ENCODE data around the gene SUSD4. TPM values are rescaled to one million over a fixed set of nuclear protein-coding genes. Genes with fewer than 3 reads are reported as not detected.

SUSD4 gene
- total and polyA plus RNA-seq, 2 of the 8 experiments (the other 6 are each of a cell fraction or from before 2014, with no cell fraction given), result 3.9 to 5.2 TPM

GRCh38 chr1:223244366-223245103 lies 119.4 kb downstream of the SUSD4 start:
- CTCF ChIA-PET (ENCODE audit: partially characterized antibody), result interaction anchor here (0.6 to 2.4 kb wide), 6 partner anchors 9 to 115 kb away, joined by 3 to 8 read pairs (median 3); no protein-coding TSS in a partner anchor

More at GRCh38 chr1:223244366-223245103, 119.4 kb downstream of the SUSD4 start:
- H2BK15ac ChIP-seq (ENCODE audit: low read length), result no peak overlapping the region
- H4K8ac ChIP-seq (ENCODE audit: extremely low read depth, insufficient read depth, low read length), result no peak overlapping the region
- no peak overlapping the region for H2BK12ac ChIP-seq (ENCODE audit: low read depth, low read length)
- no peak overlapping the region for H4K5ac ChIP-seq (ENCODE audit: insufficient read length, low read depth, low read length)
- TF ChIP-seq RAD21 (IDR thresholded peaks at IDR 0.05 in 1 of 2, conservative IDR thresholded peaks at IDR 0.05 in 1 of 2; ENCODE audit: low read depth in 2 of 2, low read length in 2 of 2) (peak; percentile 36 to 52; a peak in 2 of 4 replicates), CTCF (IDR thresholded peaks at IDR 0.05; ENCODE audit: control extremely low read depth in 1 of 3, insufficient read depth in 1 of 3, low read depth in 1 of 3, low read length in 3 of 3) (peak in 1 of 3 experiments; percentile 1; a peak in 1 of 4 replicates), CTBP2 (IDR thresholded peaks at IDR 0.05; ENCODE audit: borderline replicate concordance, insufficient read depth, insufficient read length, low read length) (no peak)
- no peak overlapping the region for H3K18ac ChIP-seq (ENCODE audit: extremely low read depth, low read length)
- H3K27me3 ChIP-seq (replicated peaks in 1 of 4; ENCODE audit: control insufficient read depth in 3 of 4, extremely low read depth in 1 of 4, insufficient read depth in 3 of 4, low read length in 3 of 4), result no peaks in the 10 kb centered on the region; a peak in 1 of 7 replicates
- no peaks in the 10 kb centered on the region for H3K79me2 ChIP-seq (ENCODE audit: control insufficient read depth in 1 of 2, insufficient read depth in 2 of 2, low read length in 2 of 2)
- no peaks in the 10 kb centered on the region for H4K20me1 ChIP-seq (replicated peaks in 1 of 2; ENCODE audit: control insufficient read depth in 1 of 2, insufficient read depth in 2 of 2, low read length in 2 of 2)
- no peak overlapping the region for H2BK120ac ChIP-seq (replicated peaks; ENCODE audit: low read depth, low read length)
- H4K91ac ChIP-seq (replicated peaks; ENCODE audit: insufficient read length, low read length), result no peak overlapping the region
- WGBS, 2 experiments (ENCODE audit: extremely low coverage in 1 of 2, insufficient coverage in 1 of 2, insufficient read length in 1 of 2, insufficient replicate concordance in 2 of 2, low coverage in 1 of 2, low lambda C conversion rate in 2 of 2, missing lambda C conversion rate in 1 of 2), result 88% methylated on average over 4 of the region's 4 CpGs; no CpG with 5 or more reads in 1 of the 2 experiments
- POLR2A ChIA-PET (ENCODE audit: partially characterized antibody), result no interaction called here
- H2AFZ ChIP-seq (ENCODE audit: low read length), result no peak overlapping the region
- H3K56ac ChIP-seq (replicated peaks; ENCODE audit: insufficient read length, low read depth, low read length), result no peak overlapping the region
- no peaks in the 10 kb centered on the region for H3K9me3 ChIP-seq (ENCODE audit: insufficient read depth in 2 of 2, low read depth in 1 of 2, low read length in 1 of 2)
- H3K36me3 ChIP-seq (ENCODE audit: control insufficient read depth in 2 of 4, insufficient read depth in 4 of 4, low read length in 3 of 4), result no peaks in the 10 kb centered on the region
- FAIRE-seq (no peak), DNase-seq (ENCODE audit: low read depth in 1 of 2, low spot score in 2 of 2) (peak in 1 of 2 experiments; percentile 24)
- H3K4ac ChIP-seq (replicated peaks; ENCODE audit: insufficient read length, low read depth, low read length), result no peak overlapping the region
- no peak overlapping the region for H3K4me2 ChIP-seq (ENCODE audit: insufficient read depth in 1 of 2, low read depth in 2 of 2, low read length in 2 of 2)
- H2AK5ac ChIP-seq (ENCODE audit: low read depth, low read length), result no peak overlapping the region
- no peak overlapping the region for H3K4me3 ChIP-seq (ENCODE audit: extremely low read depth in 1 of 4, insufficient read depth in 2 of 4, low read depth in 3 of 4, low read length in 4 of 4)
- H3K79me1 ChIP-seq (ENCODE audit: low read depth, low read length), result no peaks in the 10 kb centered on the region
- no peaks in the 10 kb centered on the region for H3K23me2 ChIP-seq (ENCODE audit: low read depth, low read length)
- H2BK20ac ChIP-seq (ENCODE audit: low read length), result no peak overlapping the region
- H3K23ac ChIP-seq (ENCODE audit: insufficient read length), result no peak overlapping the region
- no peak overlapping the region for H3K9ac ChIP-seq (replicated peaks in 1 of 4; ENCODE audit: extremely low read depth in 1 of 4, low read depth in 3 of 4, low read length in 3 of 4)
- no peaks in the 10 kb centered on the region for H3K4me1 ChIP-seq (replicated peaks in 1 of 4; ENCODE audit: control insufficient read depth in 3 of 4, insufficient read depth in 4 of 4, low read length in 3 of 4)
- H2BK5ac ChIP-seq (ENCODE audit: low read depth, low read length), result no peak overlapping the region
- H3K27ac ChIP-seq (ENCODE audit: low read depth, low read length), result no peak overlapping the region
- no peak overlapping the region for H3K14ac ChIP-seq (ENCODE audit: insufficient read length)

All from H1 (cell line).